Muscle layer of duodenum (tissue), 2 donors: Measurements from ENCODE around the gene DPY30.

Source experiments
- H3K27ac ChIP-seq: one replicate; pipeline ENCODE4 v1.7.0; 2013; ENCODE audit warnings: mild to moderate bottlenecking, low read length
- H3K27me3 ChIP-seq: one replicate; pipeline ENCODE4 v1.7.0; 2013; ENCODE audit warnings: low read depth, mild to moderate bottlenecking, control low read depth, low read length
- H3K36me3 ChIP-seq, 2 donors: one replicate each; pipeline ENCODE4 v1.7.0; 2013; ENCODE audit warnings: low read length in 2 of 2, control low read depth in 1 of 2, mild to moderate bottlenecking in 1 of 2; ENCODE audit not compliant: insufficient read depth in 2 of 2, control insufficient read depth in 1 of 2
- H3K4me1 ChIP-seq, 2 donors: one replicate each; pipeline ENCODE4 v1.7.0; 2013; ENCODE audit warnings: low read length in 2 of 2, mild to moderate bottlenecking in 2 of 2, control low read depth in 1 of 2, moderate library complexity in 1 of 2; ENCODE audit not compliant: insufficient read depth in 2 of 2, control insufficient read depth in 1 of 2
- H3K4me3 ChIP-seq, 2 donors: one replicate each; pipeline ENCODE4 v1.7.0; 2013; ENCODE audit warnings: low read length in 2 of 2, low read depth in 1 of 2, mild to moderate bottlenecking in 1 of 2
- H3K9me3 ChIP-seq, 2 donors: one replicate each; pipeline ENCODE4 v1.7.0; 2013; ENCODE audit warnings: low read length in 2 of 2, control low read depth in 1 of 2, mild to moderate bottlenecking in 1 of 2; ENCODE audit not compliant: control insufficient read depth in 1 of 2
- donor health status: healthy.

Gene DPY30

GRCh38 chr2:31989946-31990345 is 49.7 kb downstream of the DPY30 start:
- H3K4me3 ChIP-seq: no peak overlapping the region
- H3K4me1 ChIP-seq: peaks cover 3 to 4% of the 10 kb centered on the region in 2 donors
- H3K36me3 ChIP-seq: no peaks in the 10 kb centered on the region
- no peaks in the 10 kb centered on the region for H3K27me3 ChIP-seq
- no peaks in the 10 kb centered on the region for H3K9me3 ChIP-seq
- no peak overlapping the region for H3K27ac ChIP-seq

GRCh38 chr2:31987454-31988220 is 52.0 kb downstream of the DPY30 start:
- H3K4me3 ChIP-seq: no peak overlapping the region
- H3K27me3 ChIP-seq: no peaks in the 10 kb centered on the region
- peaks cover 3 to 4% of the 10 kb centered on the region in 2 donors for H3K4me1 ChIP-seq
- H3K36me3 ChIP-seq: no peaks in the 10 kb centered on the region
- H3K27ac ChIP-seq: no peak overlapping the region
- H3K9me3 ChIP-seq: no peaks in the 10 kb centered on the region

- Histone ChIP-seq H3K9me3 (no peaks in the 10 kb centered on the region), H3K4me1 (peaks cover 3 to 4% of the 10 kb centered on the region in 2 donors), H3K27me3 (no peaks in the 10 kb centered on the region), H3K4me3 (no peak overlapping the region), H3K27ac (no peak overlapping the region), H3K36me3 (no peaks in the 10 kb centered on the region)
Observed at GRCh38 chr2:31986906-31987305, 52.7 kb downstream of the DPY30 start.

- H3K9me3 ChIP-seq: no peaks in the 10 kb centered on the region
- H3K4me1 ChIP-seq: peaks cover 4 to 8% of the 10 kb centered on the region in 2 donors
- no peaks in the 10 kb centered on the region for H3K36me3 ChIP-seq
- H3K27me3 ChIP-seq: no peaks in the 10 kb centered on the region
- no peak overlapping the region for H3K4me3 ChIP-seq
- H3K27ac ChIP-seq: no peak overlapping the region
Observed at GRCh38 chr2:31983762-31984467, 55.7 kb downstream of the DPY30 start.

GRCh38 chr2:31980674-31981356 is 58.8 kb downstream of the DPY30 start:
- no peaks in the 10 kb centered on the region for H3K9me3 ChIP-seq
- no peak overlapping the region for H3K27ac ChIP-seq
- no peaks in the 10 kb centered on the region for H3K36me3 ChIP-seq
- H3K27me3 ChIP-seq: no peaks in the 10 kb centered on the region
- peaks cover 0 to 4% of the 10 kb centered on the region in 2 donors for H3K4me1 ChIP-seq
- no peak overlapping the region for H3K4me3 ChIP-seq

- H3K4me3 ChIP-seq: no peak overlapping the region
- H3K27me3 ChIP-seq: no peaks in the 10 kb centered on the region
- H3K4me1 ChIP-seq: peaks cover 0 to 4% of the 10 kb centered on the region in 2 donors
- no peaks in the 10 kb centered on the region for H3K9me3 ChIP-seq
- H3K27ac ChIP-seq: no peak overlapping the region
- H3K36me3 ChIP-seq: no peaks in the 10 kb centered on the region
Observed at GRCh38 chr2:31979956-31980355, 59.6 kb downstream of the DPY30 start.

GRCh38 chr2:31979018-31979417 is 60.6 kb downstream of the DPY30 start:
- peaks cover 0 to 4% of the 10 kb centered on the region in 2 donors for H3K4me1 ChIP-seq
- no peaks in the 10 kb centered on the region for H3K27me3 ChIP-seq
- H3K4me3 ChIP-seq: no peak overlapping the region
- no peak overlapping the region for H3K27ac ChIP-seq
- no peaks in the 10 kb centered on the region for H3K36me3 ChIP-seq
- H3K9me3 ChIP-seq: no peaks in the 10 kb centered on the region

- no peaks in the 10 kb centered on the region for H3K27me3 ChIP-seq
- H3K27ac ChIP-seq: no peak overlapping the region
- H3K4me3 ChIP-seq: no peak overlapping the region
- H3K4me1 ChIP-seq: peaks cover 0 to 4% of the 10 kb centered on the region in 2 donors
- H3K9me3 ChIP-seq: no peaks in the 10 kb centered on the region
- no peaks in the 10 kb centered on the region for H3K36me3 ChIP-seq
Observed at GRCh38 chr2:31978436-31978835, 61.2 kb downstream of the DPY30 start.
